ENCODE measurements around the gene CENPT.

GRCh38 chr16:67807148-67807682 lies 40.3 kb downstream of the CENPT start:
- TF ChIP-seq POLR2A (IDR thresholded peaks at IDR 0.05) = no peak
- peak in 1 of 6 experiments; percentile 18 for TF ChIP-seq CTCF (IDR thresholded peaks at IDR 0.05)

Measured in thyroid gland (tissue), 4 donors.